SK-N-SH treated with all-trans-retinoic acid at 6 μM for 48 hours (cell line): Measurements from ENCODE around the gene STK33.

ENCODE experiments used
- ATAC-seq: fragments of 200-7000 bp; cut with Tn5 transposase; 3 replicates; pipeline ENCODE4 v1.9.1; 2020; ENCODE audit warnings: mild to moderate bottlenecking, moderate library complexity
- ARNTL ChIP-seq: fragments of 450-650 bp; formaldehyde crosslinking; IDR thresholded peaks from 2 replicates; pipeline ENCODE4 v1.5.0; 2020; ENCODE audit warnings: low read depth, mild to moderate bottlenecking, moderate library complexity, borderline replicate concordance
- BACH2 ChIP-seq: fragments of 250-450 bp; sonication (Bioruptor Pico); IDR thresholded peaks from 2 replicates; pipeline ENCODE4 v1.9.0; 2021; ENCODE audit warnings: mild to moderate bottlenecking, borderline replicate concordance
- CSDC2 ChIP-seq: fragments of 250-450 bp; sonication (Bioruptor Pico); IDR thresholded peaks from 2 replicates; pipeline ENCODE4 v1.5.0; 2020; ENCODE audit warnings: mild to moderate bottlenecking, moderate library complexity
- ESRRG ChIP-seq: fragments of 250-450 bp; sonication (Bioruptor Pico); IDR thresholded peaks from 2 replicates; pipeline ENCODE4 v1.6.1; 2021; ENCODE audit warnings: mild to moderate bottlenecking
- GLIS3 ChIP-seq: fragments of 250-450 bp; sonication (Bioruptor Pico); IDR thresholded peaks from 2 replicates; pipeline ENCODE4 v1.5.0; 2020; ENCODE audit warnings: mild to moderate bottlenecking, moderate library complexity
- OSR1 ChIP-seq: fragments of 250-450 bp; sonication (Bioruptor Pico); IDR thresholded peaks from 2 replicates; pipeline ENCODE4 v1.8.0; 2022; ENCODE audit warnings: moderate library complexity, mild to moderate bottlenecking, inconsistent platforms
- PPARA ChIP-seq: fragments of 250-450 bp; sonication (Bioruptor Pico); IDR thresholded peaks from 2 replicates; pipeline ENCODE4 v1.5.0; 2020; ENCODE audit warnings: mild to moderate bottlenecking, borderline replicate concordance
- RARB ChIP-seq: fragments of 250-450 bp; sonication (Bioruptor Pico); IDR thresholded peaks from 2 replicates; pipeline ENCODE4 v1.8.0; 2021; ENCODE audit warnings: mild to moderate bottlenecking, moderate library complexity
- SNAI2 ChIP-seq: fragments of 250-450 bp; sonication (Bioruptor Pico); IDR thresholded peaks from 2 replicates; pipeline ENCODE4 v1.5.0; 2020; ENCODE audit warnings: mild to moderate bottlenecking, moderate library complexity
- TCF4 ChIP-seq: fragments of 250-450 bp; sonication (Bioruptor Pico); IDR thresholded peaks from 2 replicates; pipeline ENCODE4 v1.8.0; 2021; ENCODE audit warnings: mild to moderate bottlenecking, moderate library complexity, borderline replicate concordance
- TOX ChIP-seq: fragments of 250-450 bp; sonication (Bioruptor Pico); IDR thresholded peaks from 2 replicates; pipeline ENCODE4 v1.8.0; 2021; ENCODE audit warnings: mild to moderate bottlenecking, moderate library complexity, borderline replicate concordance
- ZC3H10 ChIP-seq: fragments of 250-450 bp; sonication (Bioruptor Pico); IDR thresholded peaks from 2 replicates; pipeline ENCODE4 v1.5.1; 2021; ENCODE audit warnings: mild to moderate bottlenecking, moderate library complexity
- ZFP3 ChIP-seq: fragments of 250-450 bp; sonication (Bioruptor Pico); IDR thresholded peaks from 2 replicates; pipeline ENCODE4 v1.5.0; 2020; ENCODE audit warnings: mild to moderate bottlenecking, moderate library complexity
- ZNF70 ChIP-seq: fragments of 450-650 bp; formaldehyde crosslinking; IDR thresholded peaks from 2 replicates; pipeline ENCODE4 v1.5.0; 2020; ENCODE audit warnings: mild to moderate bottlenecking, moderate library complexity
- TF ChIP-seq, protein P1 (sequence below): fragments of 250-450 bp; sonication (Bioruptor Pico); IDR thresholded peaks from 2 replicates; pipeline ENCODE4 v1.8.0; 2020; ENCODE audit warnings: mild to moderate bottlenecking, moderate library complexity, borderline replicate concordance
- TF ChIP-seq, protein P2 (sequence below): fragments of 250-450 bp; sonication (Bioruptor Pico); IDR thresholded peaks from 2 replicates; pipeline ENCODE4 v1.8.0; 2021; ENCODE audit warnings: low read depth, mild to moderate bottlenecking, moderate library complexity, borderline replicate concordance
- TF ChIP-seq, protein P3 (sequence below): fragments of 250-450 bp; sonication (Bioruptor Pico); IDR thresholded peaks from 2 replicates; pipeline ENCODE4 v1.5.0; 2020; ENCODE audit warnings: mild to moderate bottlenecking, moderate library complexity
- TF ChIP-seq, protein P4 (sequence below): fragments of 250-450 bp; sonication (Bioruptor Pico); IDR thresholded peaks from 2 replicates; pipeline ENCODE4 v1.5.1; 2020; ENCODE audit warnings: low read depth, mild to moderate bottlenecking, moderate library complexity

Gene STK33

DNA sequence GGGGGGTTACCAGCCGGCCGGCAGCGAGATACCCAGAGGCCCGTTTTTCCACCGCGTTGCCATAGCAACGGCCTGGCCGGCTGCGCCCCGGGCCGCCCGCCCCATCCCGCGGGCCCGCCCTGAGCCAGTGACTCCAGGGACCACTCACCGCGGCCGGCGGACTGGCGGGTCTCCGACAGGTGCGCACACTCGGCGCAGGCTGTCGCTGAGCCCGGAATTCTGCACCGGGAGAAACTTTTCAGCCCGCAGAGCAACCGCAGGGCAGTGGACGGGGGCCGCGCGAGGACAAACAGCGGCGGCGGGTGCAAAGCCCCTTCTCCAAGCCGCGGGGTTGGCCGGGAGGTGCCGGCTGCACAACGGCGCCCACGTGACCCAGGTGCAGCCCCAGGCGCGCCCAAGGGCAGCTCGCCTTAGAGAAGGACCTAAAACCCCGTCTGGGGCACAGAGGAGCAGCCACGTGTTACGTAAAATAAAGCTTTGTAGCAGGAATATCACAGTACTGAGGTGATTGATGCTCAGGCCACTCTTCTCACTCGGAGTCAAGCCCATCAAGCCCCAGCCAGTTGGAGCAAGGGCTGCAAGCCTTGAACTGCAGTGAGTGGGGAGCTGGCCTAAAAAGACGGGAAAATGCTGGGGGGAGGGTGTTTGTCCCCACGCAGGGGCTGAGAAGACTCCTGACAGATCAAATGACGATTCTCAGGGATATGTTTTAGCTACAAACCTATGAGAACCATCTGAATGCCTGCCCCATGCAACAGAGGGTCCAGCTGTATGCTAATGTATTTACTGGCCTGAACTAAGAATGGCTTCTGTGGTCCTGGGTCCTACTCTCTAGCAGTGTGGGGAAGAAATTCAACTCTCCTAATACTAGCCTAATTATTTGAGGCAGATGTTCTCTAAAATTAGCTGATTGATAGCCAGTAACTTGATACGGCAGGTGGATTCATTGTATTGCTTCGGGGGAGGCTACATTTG, at the start of gene STK33:
TSS of gene STK33 (minus strand) at position 294 of the 975 bp plus-strand sequence. CDS start 119,323 bp downstream, outside the sequence.
- ATAC-seq, result peak; percentile 96
- TF ChIP-seq, protein P1, sequence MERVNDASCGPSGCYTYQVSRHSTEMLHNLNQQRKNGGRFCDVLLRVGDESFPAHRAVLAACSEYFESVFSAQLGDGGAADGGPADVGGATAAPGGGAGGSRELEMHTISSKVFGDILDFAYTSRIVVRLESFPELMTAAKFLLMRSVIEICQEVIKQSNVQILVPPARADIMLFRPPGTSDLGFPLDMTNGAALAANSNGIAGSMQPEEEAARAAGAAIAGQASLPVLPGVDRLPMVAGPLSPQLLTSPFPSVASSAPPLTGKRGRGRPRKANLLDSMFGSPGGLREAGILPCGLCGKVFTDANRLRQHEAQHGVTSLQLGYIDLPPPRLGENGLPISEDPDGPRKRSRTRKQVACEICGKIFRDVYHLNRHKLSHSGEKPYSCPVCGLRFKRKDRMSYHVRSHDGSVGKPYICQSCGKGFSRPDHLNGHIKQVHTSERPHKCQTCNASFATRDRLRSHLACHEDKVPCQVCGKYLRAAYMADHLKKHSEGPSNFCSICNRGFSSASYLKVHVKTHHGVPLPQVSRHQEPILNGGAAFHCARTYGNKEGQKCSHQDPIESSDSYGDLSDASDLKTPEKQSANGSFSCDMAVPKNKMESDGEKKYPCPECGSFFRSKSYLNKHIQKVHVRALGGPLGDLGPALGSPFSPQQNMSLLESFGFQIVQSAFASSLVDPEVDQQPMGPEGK (CRISPR knock-in tag), result no peak
- TF ChIP-seq TCF4 (CRISPR knock-in tag) (no peak), PPARA (no peak), SNAI2 (no peak), OSR1 (CRISPR knock-in tag) (no peak), ESRRG (CRISPR knock-in tag) (no peak), GLIS3 (no peak), BACH2 (CRISPR knock-in tag) (no peak), CSDC2 (CRISPR knock-in tag) (no peak), RARB (CRISPR knock-in tag) (no peak)
- TF ChIP-seq, all 23 proteins: peak for 0

DNA sequence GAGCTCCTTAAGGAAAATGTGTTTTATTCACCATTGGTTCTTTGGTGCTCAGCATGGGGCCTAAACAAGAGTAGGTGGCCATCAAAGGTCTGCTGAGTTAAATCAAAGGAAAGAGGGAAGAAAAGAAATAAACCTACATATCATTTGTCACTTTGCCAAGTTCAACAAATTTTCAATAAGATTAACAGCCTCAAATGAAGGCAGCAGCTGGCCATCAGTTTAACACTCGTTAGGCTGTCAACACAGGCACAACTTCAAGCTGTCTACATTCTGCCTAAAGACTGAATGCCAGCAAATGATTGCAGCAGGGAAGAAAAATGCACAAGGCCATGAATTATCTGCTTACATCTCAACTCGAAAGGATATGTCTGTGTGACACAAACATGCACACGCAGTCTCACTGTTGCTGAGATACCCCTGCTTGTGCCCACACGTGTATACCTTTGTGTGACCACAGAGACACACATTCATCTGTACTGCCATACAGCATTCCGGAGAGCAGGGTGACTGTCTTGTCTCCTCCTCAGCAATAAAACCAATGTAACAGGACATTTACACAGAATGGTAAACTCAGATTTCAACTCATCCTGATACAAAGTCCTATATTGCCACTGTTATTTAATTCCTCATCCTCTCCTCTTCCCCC, 48.3 kb upstream of the STK33 start:
- TF ChIP-seq, protein P2, sequence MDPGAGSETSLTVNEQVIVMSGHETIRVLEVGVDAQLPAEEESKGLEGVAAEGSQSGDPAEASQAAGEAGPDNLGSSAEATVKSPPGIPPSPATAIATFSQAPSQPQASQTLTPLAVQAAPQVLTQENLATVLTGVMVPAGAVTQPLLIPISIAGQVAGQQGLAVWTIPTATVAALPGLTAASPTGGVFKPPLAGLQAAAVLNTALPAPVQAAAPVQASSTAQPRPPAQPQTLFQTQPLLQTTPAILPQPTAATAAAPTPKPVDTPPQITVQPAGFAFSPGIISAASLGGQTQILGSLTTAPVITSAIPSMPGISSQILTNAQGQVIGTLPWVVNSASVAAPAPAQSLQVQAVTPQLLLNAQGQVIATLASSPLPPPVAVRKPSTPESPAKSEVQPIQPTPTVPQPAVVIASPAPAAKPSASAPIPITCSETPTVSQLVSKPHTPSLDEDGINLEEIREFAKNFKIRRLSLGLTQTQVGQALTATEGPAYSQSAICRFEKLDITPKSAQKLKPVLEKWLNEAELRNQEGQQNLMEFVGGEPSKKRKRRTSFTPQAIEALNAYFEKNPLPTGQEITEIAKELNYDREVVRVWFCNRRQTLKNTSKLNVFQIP (CRISPR knock-in tag), result no peak
- TF ChIP-seq, protein P3, sequence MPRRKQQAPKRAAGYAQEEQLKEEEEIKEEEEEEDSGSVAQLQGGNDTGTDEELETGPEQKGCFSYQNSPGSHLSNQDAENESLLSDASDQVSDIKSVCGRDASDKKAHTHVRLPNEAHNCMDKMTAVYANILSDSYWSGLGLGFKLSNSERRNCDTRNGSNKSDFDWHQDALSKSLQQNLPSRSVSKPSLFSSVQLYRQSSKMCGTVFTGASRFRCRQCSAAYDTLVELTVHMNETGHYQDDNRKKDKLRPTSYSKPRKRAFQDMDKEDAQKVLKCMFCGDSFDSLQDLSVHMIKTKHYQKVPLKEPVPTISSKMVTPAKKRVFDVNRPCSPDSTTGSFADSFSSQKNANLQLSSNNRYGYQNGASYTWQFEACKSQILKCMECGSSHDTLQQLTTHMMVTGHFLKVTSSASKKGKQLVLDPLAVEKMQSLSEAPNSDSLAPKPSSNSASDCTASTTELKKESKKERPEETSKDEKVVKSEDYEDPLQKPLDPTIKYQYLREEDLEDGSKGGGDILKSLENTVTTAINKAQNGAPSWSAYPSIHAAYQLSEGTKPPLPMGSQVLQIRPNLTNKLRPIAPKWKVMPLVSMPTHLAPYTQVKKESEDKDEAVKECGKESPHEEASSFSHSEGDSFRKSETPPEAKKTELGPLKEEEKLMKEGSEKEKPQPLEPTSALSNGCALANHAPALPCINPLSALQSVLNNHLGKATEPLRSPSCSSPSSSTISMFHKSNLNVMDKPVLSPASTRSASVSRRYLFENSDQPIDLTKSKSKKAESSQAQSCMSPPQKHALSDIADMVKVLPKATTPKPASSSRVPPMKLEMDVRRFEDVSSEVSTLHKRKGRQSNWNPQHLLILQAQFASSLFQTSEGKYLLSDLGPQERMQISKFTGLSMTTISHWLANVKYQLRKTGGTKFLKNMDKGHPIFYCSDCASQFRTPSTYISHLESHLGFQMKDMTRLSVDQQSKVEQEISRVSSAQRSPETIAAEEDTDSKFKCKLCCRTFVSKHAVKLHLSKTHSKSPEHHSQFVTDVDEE (CRISPR knock-in tag), result no peak
- no peak for TF ChIP-seq CSDC2 (CRISPR knock-in tag)
- no peak for TF ChIP-seq TOX
- TF ChIP-seq, protein P1 (CRISPR knock-in tag), result no peak
- no peak for TF ChIP-seq PPARA
- TF ChIP-seq ARNTL (CRISPR knock-in tag), result no peak
- no peak for ATAC-seq

DNA sequence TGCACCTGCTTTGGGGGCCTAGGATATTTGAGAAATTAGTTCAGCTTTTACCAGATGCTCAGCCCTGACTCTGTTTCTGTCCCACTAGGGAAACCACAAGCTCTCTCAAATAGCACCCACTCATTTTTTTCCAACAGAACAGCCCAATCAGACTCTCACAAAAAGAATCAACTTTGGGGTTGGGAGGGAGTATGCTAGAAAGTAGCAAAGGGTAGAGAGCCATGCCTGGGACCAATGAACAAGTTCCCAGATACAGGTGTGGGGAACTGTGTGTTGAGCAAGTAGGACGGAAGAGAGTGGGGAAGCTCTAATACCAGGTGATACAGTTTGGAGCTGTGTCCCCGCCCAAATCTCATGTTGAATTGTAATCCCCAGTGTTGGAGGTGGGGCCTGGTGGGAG, 47.3 kb upstream of the STK33 start:
- ATAC-seq, result no peak
- no peak for TF ChIP-seq ZC3H10 (CRISPR knock-in tag)
- TF ChIP-seq ZFP3, result no peak
- TF ChIP-seq TCF4 (CRISPR knock-in tag), result no peak
- TF ChIP-seq TOX, result no peak
- no peak for TF ChIP-seq OSR1 (CRISPR knock-in tag)
- TF ChIP-seq ZNF70 (CRISPR knock-in tag), result no peak
- TF ChIP-seq CSDC2 (CRISPR knock-in tag), result no peak
- no peak for TF ChIP-seq ESRRG (CRISPR knock-in tag)
- TF ChIP-seq, protein P4, sequence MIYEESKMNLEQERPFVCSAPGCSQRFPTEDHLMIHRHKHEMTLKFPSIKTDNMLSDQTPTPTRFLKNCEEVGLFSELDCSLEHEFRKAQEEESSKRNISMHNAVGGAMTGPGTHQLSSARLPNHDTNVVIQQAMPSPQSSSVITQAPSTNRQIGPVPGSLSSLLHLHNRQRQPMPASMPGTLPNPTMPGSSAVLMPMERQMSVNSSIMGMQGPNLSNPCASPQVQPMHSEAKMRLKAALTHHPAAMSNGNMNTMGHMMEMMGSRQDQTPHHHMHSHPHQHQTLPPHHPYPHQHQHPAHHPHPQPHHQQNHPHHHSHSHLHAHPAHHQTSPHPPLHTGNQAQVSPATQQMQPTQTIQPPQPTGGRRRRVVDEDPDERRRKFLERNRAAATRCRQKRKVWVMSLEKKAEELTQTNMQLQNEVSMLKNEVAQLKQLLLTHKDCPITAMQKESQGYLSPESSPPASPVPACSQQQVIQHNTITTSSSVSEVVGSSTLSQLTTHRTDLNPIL (CRISPR knock-in tag), result no peak
